NCI-H146 (cell line): ENCODE results near the gene TTC34.
"Not testable (repeated sequence)": the region's sequence is repeated elsewhere in the genome, so short reads cannot be mapped to it uniquely, and the experiment has no call there.

Source experiments
- DNase-seq: peaks from one replicate; lab custom pipeline; 2025; lab: John Stamatoyannopoulos, UW

TTC34 gene

GRCh38 chr1:2676726-2677125 lies 124.8 kb downstream of the TTC34 start:
- not testable (repeated sequence) for DNase-seq

GRCh38 chr1:2671656-2672055 lies 129.8 kb downstream of the TTC34 start:
- not testable (repeated sequence) for DNase-seq

GRCh38 chr1:2659806-2660205 lies 141.7 kb downstream of the TTC34 start:
- not testable (repeated sequence) for DNase-seq

- DNase-seq: not testable (repeated sequence)
Observed at GRCh38 chr1:2657909-2658308, 143.6 kb downstream of the TTC34 start.

GRCh38 chr1:2657124-2657523 lies 144.4 kb downstream of the TTC34 start:
- DNase-seq: not testable (repeated sequence)

- DNase-seq: not testable (repeated sequence)
Observed at GRCh38 chr1:2655598-2656434, 145.7 kb downstream of the TTC34 start.

GRCh38 chr1:2654443-2654948 lies 147.0 kb downstream of the TTC34 start:
- not testable (repeated sequence) for DNase-seq

GRCh38 chr1:2653741-2654442 lies 147.6 kb downstream of the TTC34 start:
- not testable (repeated sequence) for DNase-seq

- DNase-seq: not testable (repeated sequence)
Observed at GRCh38 chr1:2652926-2653571, 148.4 kb downstream of the TTC34 start.

- DNase-seq: not testable (repeated sequence)
Observed at GRCh38 chr1:2652152-2652925, 149.2 kb downstream of the TTC34 start.

GRCh38 chr1:2650967-2651645 lies 150.4 kb downstream of the TTC34 start:
- DNase-seq: no peak

- DNase-seq: no peak
Observed at GRCh38 chr1:2646837-2647236, 154.7 kb downstream of the TTC34 start.

- DNase-seq: no peak
Observed at GRCh38 chr1:2645776-2646175, 155.7 kb downstream of the TTC34 start.

- no peak for DNase-seq
Observed at GRCh38 chr1:2645143-2645542, 156.3 kb downstream of the TTC34 start.

- DNase-seq: no peak
Observed at GRCh38 chr1:2644591-2645101, 156.8 kb downstream of the TTC34 start.

- no peak for DNase-seq
Observed at GRCh38 chr1:2644171-2644570, 157.3 kb downstream of the TTC34 start.

GRCh38 chr1:2643414-2644077 lies 157.9 kb downstream of the TTC34 start:
- no peak for DNase-seq

GRCh38 chr1:2642560-2643413 lies 158.7 kb downstream of the TTC34 start:
- DNase-seq: peak; percentile 83

GRCh38 chr1:2642131-2642559 lies 159.3 kb downstream of the TTC34 start:
- no peak for DNase-seq
